ENCODE data around the gene NRF1.

NRF1 gene

GRCh38 chr7:129723679-129724078 is 112.2 kb downstream of the NRF1 start:
- Histone ChIP-seq H2AFZ (ENCODE audit: low read length) (no peak overlapping the region), H3K9me3 (replicated peaks; ENCODE audit: insufficient read depth, low read length) (no peaks in the 10 kb centered on the region), H3K4me1 (ENCODE audit: low read length) (peaks cover 22% of the 10 kb centered on the region), H3K4me2 (ENCODE audit: low read depth, low read length) (no peak overlapping the region), H3K9ac (ENCODE audit: low read length) (no peak overlapping the region), H3F3A (ENCODE audit: insufficient read depth, low read length) (peaks cover 16% of the 10 kb centered on the region), H3K4me3 (ENCODE audit: low read length) (no peak overlapping the region), H3K9me2 (replicated peaks; ENCODE audit: insufficient read depth, low read length) (no peaks in the 10 kb centered on the region), H4K20me1 (ENCODE audit: insufficient read depth, low read length) (no peaks in the 10 kb centered on the region), H3K79me2 (ENCODE audit: low read length) (no peaks in the 10 kb centered on the region), H3K27me3 (replicated peaks; ENCODE audit: insufficient read depth, low read length) (no peaks in the 10 kb centered on the region), H3K36me3 (replicated peaks; ENCODE audit: insufficient read depth, low read length) (no peaks in the 10 kb centered on the region), H3K27ac (ENCODE audit: low read length) (no peak overlapping the region)
- TF ChIP-seq EZH2 (optimal IDR thresholded peaks at IDR 0.05; ENCODE audit: low read depth, low read length): no peak
- no peak for DNase-seq

- Histone ChIP-seq H3K4me3 (ENCODE audit: low read length) (no peak overlapping the region), H3K36me3 (replicated peaks; ENCODE audit: insufficient read depth, low read length) (no peaks in the 10 kb centered on the region; the same call in 1 of the 2 replicates), H3K9me2 (replicated peaks; ENCODE audit: insufficient read depth, low read length) (no peaks in the 10 kb centered on the region), H3K4me2 (ENCODE audit: low read depth, low read length) (no peak overlapping the region), H3K9ac (ENCODE audit: low read length) (no peak overlapping the region), H3K79me2 (ENCODE audit: low read length) (no peaks in the 10 kb centered on the region), H4K20me1 (ENCODE audit: insufficient read depth, low read length) (no peaks in the 10 kb centered on the region), H3K9me3 (replicated peaks; ENCODE audit: insufficient read depth, low read length) (no peaks in the 10 kb centered on the region), H2AFZ (ENCODE audit: low read length) (no peak overlapping the region), H3F3A (ENCODE audit: insufficient read depth, low read length) (peaks cover 10% of the 10 kb centered on the region), H3K4me1 (ENCODE audit: low read length) (peaks cover 13% of the 10 kb centered on the region), H3K27ac (ENCODE audit: low read length) (no peak overlapping the region), H3K27me3 (replicated peaks; ENCODE audit: insufficient read depth, low read length) (no peaks in the 10 kb centered on the region)
- no peak for TF ChIP-seq EZH2 (optimal IDR thresholded peaks at IDR 0.05; ENCODE audit: low read depth, low read length)
- TF ChIP-seq, protein P1, sequence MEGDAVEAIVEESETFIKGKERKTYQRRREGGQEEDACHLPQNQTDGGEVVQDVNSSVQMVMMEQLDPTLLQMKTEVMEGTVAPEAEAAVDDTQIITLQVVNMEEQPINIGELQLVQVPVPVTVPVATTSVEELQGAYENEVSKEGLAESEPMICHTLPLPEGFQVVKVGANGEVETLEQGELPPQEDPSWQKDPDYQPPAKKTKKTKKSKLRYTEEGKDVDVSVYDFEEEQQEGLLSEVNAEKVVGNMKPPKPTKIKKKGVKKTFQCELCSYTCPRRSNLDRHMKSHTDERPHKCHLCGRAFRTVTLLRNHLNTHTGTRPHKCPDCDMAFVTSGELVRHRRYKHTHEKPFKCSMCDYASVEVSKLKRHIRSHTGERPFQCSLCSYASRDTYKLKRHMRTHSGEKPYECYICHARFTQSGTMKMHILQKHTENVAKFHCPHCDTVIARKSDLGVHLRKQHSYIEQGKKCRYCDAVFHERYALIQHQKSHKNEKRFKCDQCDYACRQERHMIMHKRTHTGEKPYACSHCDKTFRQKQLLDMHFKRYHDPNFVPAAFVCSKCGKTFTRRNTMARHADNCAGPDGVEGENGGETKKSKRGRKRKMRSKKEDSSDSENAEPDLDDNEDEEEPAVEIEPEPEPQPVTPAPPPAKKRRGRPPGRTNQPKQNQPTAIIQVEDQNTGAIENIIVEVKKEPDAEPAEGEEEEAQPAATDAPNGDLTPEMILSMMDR (IDR thresholded peaks at IDR 0.05; ENCODE audit: low read length): no peak
- no peak for TF ChIP-seq EZH2phosphoT487 (IDR thresholded peaks at IDR 0.05; ENCODE audit: low read length)
- no peak for DNase-seq
Observed at GRCh38 chr7:129724796-129725195, 113.3 kb downstream of the NRF1 start.

DNA sequence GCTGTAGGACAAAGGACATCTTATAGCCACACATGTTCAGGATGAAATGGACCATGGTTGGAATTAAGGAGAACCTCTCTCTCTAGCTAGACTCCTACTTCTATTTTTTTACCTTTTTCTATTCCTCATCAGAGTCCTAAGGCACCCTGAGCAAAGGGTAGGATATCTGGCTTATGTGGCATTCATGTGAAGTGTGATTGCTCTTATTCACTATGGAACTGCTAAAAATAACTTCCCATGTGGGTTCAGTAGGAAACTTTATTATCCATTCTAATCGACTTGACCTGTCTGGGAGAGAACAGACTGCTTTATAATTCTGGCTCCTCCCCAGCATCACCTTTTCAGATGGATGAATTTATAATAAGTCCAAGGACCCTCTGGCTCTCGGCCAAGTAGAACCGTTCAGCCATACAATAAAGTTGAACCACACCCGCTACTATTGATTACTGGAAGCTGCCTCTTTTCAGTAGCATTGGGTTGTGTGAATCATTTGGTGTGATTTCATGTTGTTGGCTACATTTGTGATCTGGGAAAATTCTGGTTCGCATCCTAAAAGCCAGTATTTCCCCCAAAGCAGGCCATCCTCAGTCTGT is 117.5 kb downstream of the NRF1 start:
- TF ChIP-seq EZH2 (optimal IDR thresholded peaks at IDR 0.05; ENCODE audit: low read depth, low read length) (no peak), EZH2phosphoT487 (IDR thresholded peaks at IDR 0.05; ENCODE audit: low read length) (no peak)
- no peak overlapping the region for H3K4me3 ChIP-seq (ENCODE audit: low read length)
- H3K9me2 ChIP-seq (replicated peaks; ENCODE audit: insufficient read depth, low read length): no peaks in the 10 kb centered on the region
- H4K20me1 ChIP-seq (ENCODE audit: insufficient read depth, low read length): no peaks in the 10 kb centered on the region
- no peaks in the 10 kb centered on the region; the same call in 1 of the 2 replicates for H3K36me3 ChIP-seq (replicated peaks; ENCODE audit: insufficient read depth, low read length)
- no peak for DNase-seq
- no peak overlapping the region for H3K4me2 ChIP-seq (ENCODE audit: low read depth, low read length)
- no peaks in the 10 kb centered on the region for H3K79me2 ChIP-seq (ENCODE audit: low read length)
- no peak overlapping the region for H3K9ac ChIP-seq (ENCODE audit: low read length)
- no peak overlapping the region for H2AFZ ChIP-seq (ENCODE audit: low read length)
- H3K27ac ChIP-seq (ENCODE audit: low read length): no peak overlapping the region
- no peaks in the 10 kb centered on the region for H3K9me3 ChIP-seq (replicated peaks; ENCODE audit: insufficient read depth, low read length)
- H3F3A ChIP-seq (ENCODE audit: insufficient read depth, low read length): no peaks in the 10 kb centered on the region
- H3K4me1 ChIP-seq (ENCODE audit: low read length): no peaks in the 10 kb centered on the region
- no peaks in the 10 kb centered on the region for H3K27me3 ChIP-seq (replicated peaks; ENCODE audit: insufficient read depth, low read length)

DNA sequence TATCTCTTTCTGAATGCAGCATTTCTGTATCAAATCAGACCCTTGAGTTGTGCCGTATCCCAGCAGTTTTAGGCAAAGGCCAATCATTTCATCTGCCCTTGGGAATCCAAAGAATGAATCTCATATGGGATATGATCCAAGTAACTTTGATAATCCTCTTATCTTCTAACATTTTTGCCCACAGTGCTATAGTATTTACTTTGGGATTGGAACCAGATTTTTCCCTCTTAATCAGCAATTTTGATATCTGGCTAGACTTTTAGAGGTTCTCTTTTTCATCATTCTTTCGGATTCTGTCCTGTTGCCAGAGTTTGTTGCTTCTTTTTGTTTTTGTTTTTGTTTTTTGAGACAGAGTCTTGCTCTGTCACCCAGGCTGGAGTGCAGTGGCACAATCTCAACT is 118.0 kb downstream of the NRF1 start:
- Histone ChIP-seq H3K27ac (ENCODE audit: low read length) (no peak overlapping the region), H3F3A (ENCODE audit: insufficient read depth, low read length) (no peaks in the 10 kb centered on the region), H3K4me3 (ENCODE audit: low read length) (no peak overlapping the region), H3K4me2 (ENCODE audit: low read depth, low read length) (no peak overlapping the region), H3K9me2 (replicated peaks; ENCODE audit: insufficient read depth, low read length) (no peaks in the 10 kb centered on the region), H3K79me2 (ENCODE audit: low read length) (no peaks in the 10 kb centered on the region), H3K36me3 (replicated peaks; ENCODE audit: insufficient read depth, low read length) (no peaks in the 10 kb centered on the region; the same call in 1 of the 2 replicates), H3K27me3 (replicated peaks; ENCODE audit: insufficient read depth, low read length) (no peaks in the 10 kb centered on the region), H3K4me1 (ENCODE audit: low read length) (no peaks in the 10 kb centered on the region), H2AFZ (ENCODE audit: low read length) (no peak overlapping the region), H4K20me1 (ENCODE audit: insufficient read depth, low read length) (no peaks in the 10 kb centered on the region), H3K9me3 (replicated peaks; ENCODE audit: insufficient read depth, low read length) (no peaks in the 10 kb centered on the region), H3K9ac (ENCODE audit: low read length) (no peak overlapping the region)
- TF ChIP-seq EZH2phosphoT487 (IDR thresholded peaks at IDR 0.05; ENCODE audit: low read length) (no peak), EZH2 (optimal IDR thresholded peaks at IDR 0.05; ENCODE audit: low read depth, low read length) (no peak)
- TF ChIP-seq, protein P1 (IDR thresholded peaks at IDR 0.05; ENCODE audit: low read length): no peak
- DNase-seq: no peak
